Measurements from ENCODE around the gene PLXNA4.

Gene PLXNA4

DNA sequence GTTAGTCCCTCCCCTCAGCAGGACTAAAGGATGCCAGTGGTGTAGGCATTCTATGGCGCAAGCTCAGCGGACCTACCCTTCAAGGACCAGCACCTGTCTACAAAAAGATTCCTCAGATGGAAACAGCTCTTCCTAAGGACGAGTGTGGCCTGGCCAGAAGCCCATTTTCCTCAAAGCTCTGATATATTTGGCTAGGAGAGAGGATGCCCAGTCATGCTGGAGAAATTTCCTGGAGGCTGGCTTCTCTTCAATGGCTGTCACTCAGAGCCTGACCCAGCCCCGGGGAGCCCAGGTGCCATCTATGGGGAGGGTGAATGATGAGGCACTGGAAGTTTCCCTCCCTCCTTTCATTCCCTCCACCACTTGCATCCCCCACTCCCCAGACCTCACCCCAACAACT is 111.5 kb downstream of the PLXNA4 start:
- CTCF ChIA-PET: interaction anchor here (0.7 kb wide), 1 partner anchor 240 kb away, joined by 5 read pairs; no protein-coding TSS in a partner anchor
- DNase-seq (ENCODE audit: low spot score): peak; percentile 44
- no peak overlapping the region for H3K27ac ChIP-seq
- TF ChIP-seq, protein P1, sequence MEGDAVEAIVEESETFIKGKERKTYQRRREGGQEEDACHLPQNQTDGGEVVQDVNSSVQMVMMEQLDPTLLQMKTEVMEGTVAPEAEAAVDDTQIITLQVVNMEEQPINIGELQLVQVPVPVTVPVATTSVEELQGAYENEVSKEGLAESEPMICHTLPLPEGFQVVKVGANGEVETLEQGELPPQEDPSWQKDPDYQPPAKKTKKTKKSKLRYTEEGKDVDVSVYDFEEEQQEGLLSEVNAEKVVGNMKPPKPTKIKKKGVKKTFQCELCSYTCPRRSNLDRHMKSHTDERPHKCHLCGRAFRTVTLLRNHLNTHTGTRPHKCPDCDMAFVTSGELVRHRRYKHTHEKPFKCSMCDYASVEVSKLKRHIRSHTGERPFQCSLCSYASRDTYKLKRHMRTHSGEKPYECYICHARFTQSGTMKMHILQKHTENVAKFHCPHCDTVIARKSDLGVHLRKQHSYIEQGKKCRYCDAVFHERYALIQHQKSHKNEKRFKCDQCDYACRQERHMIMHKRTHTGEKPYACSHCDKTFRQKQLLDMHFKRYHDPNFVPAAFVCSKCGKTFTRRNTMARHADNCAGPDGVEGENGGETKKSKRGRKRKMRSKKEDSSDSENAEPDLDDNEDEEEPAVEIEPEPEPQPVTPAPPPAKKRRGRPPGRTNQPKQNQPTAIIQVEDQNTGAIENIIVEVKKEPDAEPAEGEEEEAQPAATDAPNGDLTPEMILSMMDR (conservative IDR thresholded peaks at IDR 0.05; ENCODE audit: low read depth): no peak
- POLR2A ChIA-PET (ENCODE audit: low non-redundant PET): no interaction called here

DNA sequence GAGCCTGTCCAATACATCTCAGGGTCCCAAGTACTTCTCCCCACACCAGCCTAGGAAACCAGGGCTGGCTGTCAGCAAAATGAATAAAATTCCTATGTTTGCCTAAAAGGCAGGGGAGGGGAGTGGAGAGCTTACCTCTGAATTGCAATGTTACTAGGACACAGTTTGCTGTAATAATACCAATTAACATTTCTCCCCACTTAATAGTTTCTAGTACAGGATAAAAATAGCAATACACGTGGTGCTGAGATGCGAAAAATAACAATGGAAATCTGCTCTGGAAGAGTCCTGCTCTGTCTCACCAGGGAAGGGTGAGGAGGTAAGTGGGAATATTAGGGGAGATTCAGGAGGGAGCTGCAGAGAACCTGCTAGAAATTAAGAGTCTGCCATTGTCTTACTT is 112.3 kb downstream of the PLXNA4 start:
- TF ChIP-seq, protein P1 (conservative IDR thresholded peaks at IDR 0.05; ENCODE audit: low read depth): no peak
- ChIA-PET POLR2A (ENCODE audit: low non-redundant PET) (no interaction called here), CTCF (no interaction called here)
- no peak overlapping the region for H3K27ac ChIP-seq
- no peak for DNase-seq (ENCODE audit: low spot score)

DNA sequence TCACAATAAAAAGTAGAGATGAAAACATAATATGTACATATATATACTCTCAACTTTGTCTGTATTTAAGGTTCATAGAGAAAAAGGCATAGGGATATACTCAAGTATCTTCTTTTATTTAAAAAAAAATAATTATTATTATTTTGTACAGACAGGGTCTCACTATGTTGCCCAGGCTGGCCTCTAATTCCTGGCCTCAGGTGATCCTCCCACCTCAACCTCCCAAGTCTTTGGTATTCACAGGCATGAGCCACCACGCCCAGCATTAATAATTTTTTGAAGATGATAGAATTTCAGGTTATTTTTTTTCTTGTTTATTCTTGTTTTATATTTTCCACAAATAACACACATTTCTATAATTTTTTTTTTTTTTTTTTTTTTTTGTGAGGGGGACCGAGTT is 113.8 kb downstream of the PLXNA4 start:
- TF ChIP-seq, protein P1 (conservative IDR thresholded peaks at IDR 0.05; ENCODE audit: low read depth): no peak
- H3K27ac ChIP-seq: no peak overlapping the region
- CTCF ChIA-PET: no interaction called here
- DNase-seq (ENCODE audit: low spot score): no peak
- POLR2A ChIA-PET (ENCODE audit: low non-redundant PET): no interaction called here

GRCh38 chr7:132461032-132461592 is 115.2 kb downstream of the PLXNA4 start:
- TF ChIP-seq, protein P1 (conservative IDR thresholded peaks at IDR 0.05; ENCODE audit: low read depth): no peak
- ChIA-PET POLR2A (ENCODE audit: low non-redundant PET) (no interaction called here), CTCF (no interaction called here)
- H3K27ac ChIP-seq: no peak overlapping the region
- no peak for DNase-seq (ENCODE audit: low spot score)

DNA sequence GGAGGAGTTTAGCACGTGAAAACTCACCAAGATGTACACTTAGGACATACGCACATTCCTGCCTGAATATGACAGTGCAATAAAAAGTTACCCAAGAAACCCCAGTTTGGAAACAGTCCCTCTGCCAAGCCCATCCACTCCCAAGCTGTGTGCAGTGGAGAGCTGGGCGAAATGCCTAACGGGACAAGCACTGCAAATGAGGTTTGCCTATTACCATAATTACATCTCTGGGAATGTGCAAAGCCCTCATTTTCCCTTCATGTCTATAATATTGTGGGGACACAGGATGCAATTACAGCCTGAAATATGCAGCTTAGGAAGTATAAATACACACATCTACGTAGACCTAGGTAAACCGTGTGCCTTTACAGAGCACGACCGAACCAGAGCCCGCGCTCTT is 117.5 kb downstream of the PLXNA4 start:
- CTCF ChIA-PET: no interaction called here
- DNase-seq (ENCODE audit: low spot score): no peak
- H3K27ac ChIP-seq: no peak overlapping the region
- TF ChIP-seq, protein P1 (conservative IDR thresholded peaks at IDR 0.05; ENCODE audit: low read depth): no peak
- POLR2A ChIA-PET (ENCODE audit: low non-redundant PET): no interaction called here

DNA sequence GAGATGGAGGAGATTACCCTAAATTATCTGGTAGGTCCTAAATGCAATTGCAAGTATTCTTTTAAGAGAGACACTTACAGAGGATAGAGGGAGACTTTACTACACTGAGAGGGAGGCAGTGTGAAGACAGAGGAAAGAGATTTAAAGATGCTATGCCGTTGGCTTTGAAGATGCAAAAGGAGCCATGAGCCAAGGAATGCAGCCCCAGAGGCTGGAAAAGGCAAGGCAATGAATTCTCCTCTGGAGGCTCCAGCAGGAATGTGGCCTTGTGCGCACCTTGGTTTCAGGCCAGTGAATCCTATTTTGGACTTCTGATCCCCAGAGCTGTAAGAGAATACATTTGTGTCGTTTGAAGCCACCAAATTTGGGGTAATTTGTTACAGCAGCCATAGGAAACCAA is 118.6 kb downstream of the PLXNA4 start:
- ChIA-PET POLR2A (ENCODE audit: low non-redundant PET) (no interaction called here), CTCF (no interaction called here)
- TF ChIP-seq, protein P1 (conservative IDR thresholded peaks at IDR 0.05; ENCODE audit: low read depth): no peak
- DNase-seq (ENCODE audit: low spot score): no peak
- no peak overlapping the region for H3K27ac ChIP-seq

DNA sequence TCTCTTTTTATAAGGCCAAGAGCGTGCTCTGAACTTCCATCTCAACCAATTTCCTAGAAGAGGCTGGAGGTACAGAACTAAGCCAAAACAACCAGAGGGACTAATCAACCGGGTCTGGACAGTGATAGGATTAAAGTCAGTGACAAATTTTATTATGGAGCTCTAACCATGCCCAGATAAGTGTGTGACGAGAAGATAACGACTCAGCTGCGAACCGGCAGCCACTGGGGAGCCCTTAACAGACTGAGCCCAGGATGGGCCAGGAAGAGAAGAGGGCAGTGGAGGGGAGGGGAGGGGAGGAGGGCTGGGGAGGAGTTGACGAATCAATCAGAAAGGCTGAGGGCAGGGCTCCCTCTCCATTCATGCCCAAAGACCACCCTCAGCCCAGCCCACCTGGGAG is 119.9 kb downstream of the PLXNA4 start:
- POLR2A ChIA-PET (ENCODE audit: low non-redundant PET): no interaction called here
- CTCF ChIA-PET: no interaction called here
- no peak for DNase-seq (ENCODE audit: low spot score)
- TF ChIP-seq, protein P1 (conservative IDR thresholded peaks at IDR 0.05; ENCODE audit: low read depth): no peak
- H3K27ac ChIP-seq: no peak overlapping the region
